ENCODE results near the gene ROBO1. TPM values are rescaled to one million over a fixed set of nuclear protein-coding genes. Genes with fewer than 3 reads are reported as not detected.

The ROBO1 gene
- total RNA-seq, 1 experiment from 2014 or later: 35.5 TPM

DNA sequence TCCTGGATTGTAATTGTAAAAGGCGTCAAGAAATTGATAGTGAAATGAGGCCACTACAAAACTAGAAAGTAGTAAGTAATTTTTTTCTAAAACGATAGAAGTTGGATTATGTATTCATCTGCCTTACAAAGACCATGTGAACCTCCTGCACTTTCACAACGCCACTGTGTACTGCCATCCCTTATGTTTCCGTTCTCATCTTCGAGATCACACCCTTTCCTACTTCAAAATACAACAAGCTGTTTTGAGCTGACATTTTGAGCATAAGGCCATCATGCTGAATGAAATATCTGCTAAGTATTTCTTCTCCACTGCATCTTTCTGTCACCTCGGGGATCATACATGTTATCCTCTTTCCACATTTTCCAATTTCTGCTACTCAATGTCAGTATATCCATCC, 885.5 kb downstream of the ROBO1 start:
- H3F3A ChIP-seq (ENCODE audit: low read length, unreplicated experiment): no peaks in the 10 kb centered on the region
- no TSS peak for BruUV-seq (replicated peaks)
- no peaks in the 10 kb centered on the region for H4K20me1 ChIP-seq (ENCODE audit: low read length)
- intact Hi-C loops (cut with micrococcal nuclease): no loop called here
- no peaks in the 10 kb centered on the region for H3K36me3 ChIP-seq (ENCODE audit: low read depth, low read length)
- ChIA-PET POLR2A (ENCODE audit: unreplicated experiment) (no interaction called here), CTCF (no interaction called here)
- no peak overlapping the region for H3K9ac ChIP-seq (ENCODE audit: low read length)
- H3K4me1 ChIP-seq (ENCODE audit: insufficient read depth, low read length): peaks cover 10% of the 10 kb centered on the region; the same call in 1 of the 2 replicates
- H3K4me2 ChIP-seq (ENCODE audit: low read length): no peak overlapping the region
- no peak overlapping the region for H3K27ac ChIP-seq (ENCODE audit: low read length)
- no peak overlapping the region for H3K4me3 ChIP-seq (ENCODE audit: low read length)
- TF ChIP-seq, protein P1, sequence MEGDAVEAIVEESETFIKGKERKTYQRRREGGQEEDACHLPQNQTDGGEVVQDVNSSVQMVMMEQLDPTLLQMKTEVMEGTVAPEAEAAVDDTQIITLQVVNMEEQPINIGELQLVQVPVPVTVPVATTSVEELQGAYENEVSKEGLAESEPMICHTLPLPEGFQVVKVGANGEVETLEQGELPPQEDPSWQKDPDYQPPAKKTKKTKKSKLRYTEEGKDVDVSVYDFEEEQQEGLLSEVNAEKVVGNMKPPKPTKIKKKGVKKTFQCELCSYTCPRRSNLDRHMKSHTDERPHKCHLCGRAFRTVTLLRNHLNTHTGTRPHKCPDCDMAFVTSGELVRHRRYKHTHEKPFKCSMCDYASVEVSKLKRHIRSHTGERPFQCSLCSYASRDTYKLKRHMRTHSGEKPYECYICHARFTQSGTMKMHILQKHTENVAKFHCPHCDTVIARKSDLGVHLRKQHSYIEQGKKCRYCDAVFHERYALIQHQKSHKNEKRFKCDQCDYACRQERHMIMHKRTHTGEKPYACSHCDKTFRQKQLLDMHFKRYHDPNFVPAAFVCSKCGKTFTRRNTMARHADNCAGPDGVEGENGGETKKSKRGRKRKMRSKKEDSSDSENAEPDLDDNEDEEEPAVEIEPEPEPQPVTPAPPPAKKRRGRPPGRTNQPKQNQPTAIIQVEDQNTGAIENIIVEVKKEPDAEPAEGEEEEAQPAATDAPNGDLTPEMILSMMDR (conservative IDR thresholded peaks at IDR 0.05; ENCODE audit: low read depth, low read length): no peak
- TF ChIP-seq EZH2 (IDR thresholded peaks at IDR 0.05; ENCODE audit: low read length, unreplicated experiment) (no peak), EZH2phosphoT487 (IDR thresholded peaks at IDR 0.05; ENCODE audit: borderline replicate concordance, low read length) (no peak)
- no peak for DNase-seq
- no peaks in the 10 kb centered on the region for H3K27me3 ChIP-seq (ENCODE audit: low read length)
- H3K9me3 ChIP-seq (ENCODE audit: low read length): no peaks in the 10 kb centered on the region
- H2AFZ ChIP-seq (ENCODE audit: low read length): no peak overlapping the region
- no peaks in the 10 kb centered on the region for H3K9me2 ChIP-seq (replicated peaks; ENCODE audit: low read length)
- H3K79me2 ChIP-seq (ENCODE audit: low read length): no peaks in the 10 kb centered on the region
- ATAC-seq: no peak

DNA sequence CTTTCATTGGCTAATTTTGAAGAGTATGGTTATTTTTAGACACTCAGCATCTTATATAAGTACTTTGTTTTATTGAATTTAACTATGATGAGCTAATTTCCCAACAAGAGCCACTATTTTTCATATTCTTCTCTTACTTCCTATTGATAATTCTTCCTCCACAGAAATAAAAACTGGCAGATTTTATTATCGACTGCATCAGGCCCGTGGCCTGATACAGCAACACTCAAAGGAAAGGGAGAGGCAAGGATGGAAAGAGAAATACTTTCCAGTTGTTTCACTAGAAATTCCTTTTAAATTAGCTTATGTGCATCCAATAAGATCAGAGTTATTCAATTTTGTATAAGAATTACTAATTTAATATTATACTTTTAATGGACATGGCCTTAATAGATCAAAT, 886.3 kb downstream of the ROBO1 start:
- H3K9me2 ChIP-seq (replicated peaks; ENCODE audit: low read length): no peaks in the 10 kb centered on the region
- ATAC-seq: no peak
- H3K27me3 ChIP-seq (ENCODE audit: low read length): no peaks in the 10 kb centered on the region
- intact Hi-C loops (cut with micrococcal nuclease): no loop called here
- no peak overlapping the region for H2AFZ ChIP-seq (ENCODE audit: low read length)
- no peak for DNase-seq
- CTCF ChIA-PET: no interaction called here
- no TSS peak for BruUV-seq (replicated peaks)
- H3K4me3 ChIP-seq (ENCODE audit: low read length): no peak overlapping the region
- no peak overlapping the region for H3K9ac ChIP-seq (ENCODE audit: low read length)
- H3K4me1 ChIP-seq (ENCODE audit: insufficient read depth, low read length): peaks cover 10% of the 10 kb centered on the region; the same call in 1 of the 2 replicates
- TF ChIP-seq EZH2phosphoT487 (IDR thresholded peaks at IDR 0.05; ENCODE audit: borderline replicate concordance, low read length): no peak
- TF ChIP-seq, protein P1 (conservative IDR thresholded peaks at IDR 0.05; ENCODE audit: low read depth, low read length): no peak
- no peak for TF ChIP-seq EZH2 (IDR thresholded peaks at IDR 0.05; ENCODE audit: low read length, unreplicated experiment)
- POLR2A ChIA-PET (ENCODE audit: unreplicated experiment): no interaction called here
- no peaks in the 10 kb centered on the region for H3K9me3 ChIP-seq (ENCODE audit: low read length)
- H3K36me3 ChIP-seq (ENCODE audit: low read depth, low read length): no peaks in the 10 kb centered on the region
- H3F3A ChIP-seq (ENCODE audit: low read length, unreplicated experiment): no peaks in the 10 kb centered on the region
- H3K27ac ChIP-seq (ENCODE audit: low read length): no peak overlapping the region
- no peaks in the 10 kb centered on the region for H3K79me2 ChIP-seq (ENCODE audit: low read length)
- no peak overlapping the region for H3K4me2 ChIP-seq (ENCODE audit: low read length)
- H4K20me1 ChIP-seq (ENCODE audit: low read length): no peaks in the 10 kb centered on the region

DNA sequence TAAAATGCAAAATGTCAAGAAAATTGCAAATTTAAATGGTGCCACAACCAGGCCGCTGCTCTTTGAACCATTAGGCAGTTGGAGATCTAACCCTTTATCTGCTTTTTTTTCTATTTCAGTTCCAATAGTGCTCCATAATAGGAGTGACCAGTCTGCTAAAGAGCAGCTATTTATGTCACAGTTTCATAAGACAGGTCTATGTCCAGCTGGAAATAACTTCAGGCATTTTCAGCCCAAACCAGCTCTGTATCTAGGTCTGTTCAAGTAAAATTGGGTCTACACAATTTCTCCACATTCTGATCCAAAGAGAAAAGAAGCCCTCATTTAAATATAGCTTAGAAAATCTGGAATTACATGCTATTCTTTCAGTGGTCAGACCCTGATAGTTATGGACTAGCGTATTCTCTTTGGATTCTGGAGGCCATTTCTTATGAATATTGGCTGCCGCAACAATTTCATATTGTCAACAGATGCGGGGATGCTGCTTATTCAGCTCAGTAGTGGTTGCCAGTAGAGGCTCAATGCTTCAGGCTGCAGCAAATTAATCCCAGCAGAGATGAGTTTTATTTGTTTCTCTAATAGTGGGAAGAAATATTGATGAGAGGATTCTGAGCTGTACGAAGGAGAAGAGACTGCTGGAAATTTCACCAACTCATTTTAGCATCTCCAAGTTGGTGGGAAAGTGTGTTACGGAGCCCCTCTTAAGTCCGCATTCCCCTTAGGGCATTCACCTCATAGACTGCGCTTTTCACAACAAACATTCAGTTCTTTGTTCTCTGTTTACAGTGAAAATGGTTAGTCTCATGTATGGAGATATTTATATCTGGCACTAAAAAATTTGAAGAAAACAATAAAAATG, 887.0 kb downstream of the ROBO1 start:
- no peaks in the 10 kb centered on the region for H3K9me3 ChIP-seq (ENCODE audit: low read length)
- H3K27ac ChIP-seq (ENCODE audit: low read length): no peak overlapping the region
- no peak for DNase-seq
- no peaks in the 10 kb centered on the region for H3K9me2 ChIP-seq (replicated peaks; ENCODE audit: low read length)
- no peak for ATAC-seq
- H3K4me1 ChIP-seq (ENCODE audit: insufficient read depth, low read length): peaks cover 11% of the 10 kb centered on the region; the same call in 1 of the 2 replicates
- H4K20me1 ChIP-seq (ENCODE audit: low read length): no peaks in the 10 kb centered on the region
- intact Hi-C loops (cut with micrococcal nuclease): no loop called here
- POLR2A ChIA-PET (ENCODE audit: unreplicated experiment): no interaction called here
- H3K4me3 ChIP-seq (ENCODE audit: low read length): no peak overlapping the region
- no peak overlapping the region for H3K9ac ChIP-seq (ENCODE audit: low read length)
- no peaks in the 10 kb centered on the region for H3K79me2 ChIP-seq (ENCODE audit: low read length)
- no peaks in the 10 kb centered on the region for H3K36me3 ChIP-seq (ENCODE audit: low read depth, low read length)
- TF ChIP-seq EZH2 (IDR thresholded peaks at IDR 0.05; ENCODE audit: low read length, unreplicated experiment) (no peak), EZH2phosphoT487 (IDR thresholded peaks at IDR 0.05; ENCODE audit: borderline replicate concordance, low read length) (no peak)
- TF ChIP-seq, protein P1 (conservative IDR thresholded peaks at IDR 0.05; ENCODE audit: low read depth, low read length): no peak
- no peak overlapping the region for H3K4me2 ChIP-seq (ENCODE audit: low read length)
- no peaks in the 10 kb centered on the region for H3K27me3 ChIP-seq (ENCODE audit: low read length)
- BruUV-seq (replicated peaks): no TSS peak
- CTCF ChIA-PET: no interaction called here
- H3F3A ChIP-seq (ENCODE audit: low read length, unreplicated experiment): no peaks in the 10 kb centered on the region
- H2AFZ ChIP-seq (ENCODE audit: low read length): no peak overlapping the region

All from PC-3 (cell line).